ENCODE results near the gene CES3.

Gene CES3

GRCh38 chr16:67006930-67007658, 46.0 kb downstream of the CES3 start:
- DNase-seq (ENCODE audit: low read depth in 2 of 2) = peak in 1 of 2 donors; percentile 20
- TF ChIP-seq CTCF (IDR thresholded peaks at IDR 0.05; ENCODE audit: low read depth, low read length) = no peak
- no peak overlapping the region for H3K4me3 ChIP-seq (replicated peaks in 1 of 2; ENCODE audit: low read depth in 2 of 2, low read length in 2 of 2)

GRCh38 chr16:67009158-67009557, 48.1 kb downstream of the CES3 start:
- TF ChIP-seq CTCF (IDR thresholded peaks at IDR 0.05; ENCODE audit: low read depth, low read length) = no peak
- no peak overlapping the region for H3K4me3 ChIP-seq (replicated peaks in 1 of 2; ENCODE audit: low read depth in 2 of 2, low read length in 2 of 2)
- DNase-seq (ENCODE audit: low read depth in 2 of 2) = no peak

GRCh38 chr16:67011274-67011673, 50.2 kb downstream of the CES3 start:
- DNase-seq (ENCODE audit: low read depth in 2 of 2) = no peak
- no peak for TF ChIP-seq CTCF (IDR thresholded peaks at IDR 0.05; ENCODE audit: low read depth, low read length)
- no peak overlapping the region for H3K4me3 ChIP-seq (replicated peaks in 1 of 2; ENCODE audit: low read depth in 2 of 2, low read length in 2 of 2)

- DNase-seq (ENCODE audit: low read depth in 2 of 2) = no peak
- peak overlapping the region; percentile 32 to 52 for H3K4me3 ChIP-seq (replicated peaks in 1 of 2; ENCODE audit: low read depth in 2 of 2, low read length in 2 of 2)
- TF ChIP-seq CTCF (IDR thresholded peaks at IDR 0.05; ENCODE audit: low read depth, low read length) = no peak
Observed at GRCh38 chr16:67013233-67013822, 52.3 kb downstream of the CES3 start.

- DNase-seq (ENCODE audit: low read depth in 2 of 2) = peak; percentile 64 to 88
- peak overlapping the region; percentile 43 to 52 for H3K4me3 ChIP-seq (replicated peaks in 1 of 2; ENCODE audit: low read depth in 2 of 2, low read length in 2 of 2)
- no peak for TF ChIP-seq CTCF (IDR thresholded peaks at IDR 0.05; ENCODE audit: low read depth, low read length)
Observed at GRCh38 chr16:67013823-67014633, 53.0 kb downstream of the CES3 start.

GRCh38 chr16:67014634-67015312, 53.7 kb downstream of the CES3 start:
- DNase-seq (ENCODE audit: low read depth in 2 of 2) = no peak
- no peak for TF ChIP-seq CTCF (IDR thresholded peaks at IDR 0.05; ENCODE audit: low read depth, low read length)
- H3K4me3 ChIP-seq (replicated peaks in 1 of 2; ENCODE audit: low read depth in 2 of 2, low read length in 2 of 2) = peak overlapping the region; percentile 43 to 52
